SKM-1 treated with dmso at 0.1 percent for 144 hours (cell line): Measurements from ENCODE around the gene GNG14.
A peak's percentile ranks its signal among the peaks of the same experiment; 100 is the strongest.
"Not testable (repeated sequence)": the region's sequence is repeated elsewhere in the genome, so short reads cannot be mapped to it uniquely, and the experiment has no call there.

Experiments
- DNase-seq: peaks from one replicate; lab custom pipeline; 2025; ENCODE audit not compliant: unreplicated experiment; lab: John Stamatoyannopoulos, UW

GNG14 gene

GRCh38 chr19:12667731-12668302 lies 20.0 kb upstream of the GNG14 start:
- no peak for DNase-seq

GRCh38 chr19:12668346-12668745 lies 19.5 kb upstream of the GNG14 start:
- DNase-seq: no peak

- DNase-seq: no peak
These were observed 18.9 kb upstream of the GNG14 start for GRCh38 chr19:12668932-12669269.

GRCh38 chr19:12669270-12670158 lies 18.3 kb upstream of the GNG14 start:
- DNase-seq: peak; percentile 75

- no peak for DNase-seq
These were observed 17.5 kb upstream of the GNG14 start for GRCh38 chr19:12670159-12670928.

GRCh38 chr19:12672744-12673143 lies 15.1 kb upstream of the GNG14 start:
- no peak for DNase-seq

GRCh38 chr19:12675399-12675798 lies 12.4 kb upstream of the GNG14 start:
- DNase-seq: no peak

- no peak for DNase-seq
These were observed 11.9 kb upstream of the GNG14 start for GRCh38 chr19:12675940-12676339.

- DNase-seq: peak; percentile 72
These were observed 11.4 kb upstream of the GNG14 start for GRCh38 chr19:12676384-12676792.

GRCh38 chr19:12676928-12677327 lies 10.9 kb upstream of the GNG14 start:
- DNase-seq: no peak

GRCh38 chr19:12678039-12678438 lies 9.8 kb upstream of the GNG14 start:
- not testable (repeated sequence) for DNase-seq

GRCh38 chr19:12680034-12680433 lies 7.8 kb upstream of the GNG14 start:
- no peak for DNase-seq

GRCh38 chr19:12681074-12681987 lies 6.5 kb upstream of the GNG14 start, which contains the start of gene DHPS:
Gene DHPS, minus strand, starts transcription at chr19:12681880. Its CDS starts 114 bp downstream, at chr19:12681766.
- peak; percentile 95 for DNase-seq

GRCh38 chr19:12685831-12686230 lies 2.0 kb upstream of the GNG14 start:
- DNase-seq: no peak

GRCh38 chr19:12689012-12689411 lies 1.2 kb downstream of the GNG14 start:
- DNase-seq: no peak

- DNase-seq: no peak
These were observed 1.9 kb downstream of the GNG14 start for GRCh38 chr19:12689581-12690216.

GRCh38 chr19:12692960-12693359 lies 5.2 kb downstream of the GNG14 start:
- no peak for DNase-seq

- no peak for DNase-seq
These were observed 6.8 kb downstream of the GNG14 start for GRCh38 chr19:12694641-12695040.

- no peak for DNase-seq
These were observed 7.3 kb downstream of the GNG14 start for GRCh38 chr19:12695096-12695495.

- DNase-seq: no peak
These were observed 7.7 kb downstream of the GNG14 start for GRCh38 chr19:12695514-12695913.
